ENCODE measurements around the gene RNASE4. TPM values are rescaled to one million over a fixed set of nuclear protein-coding genes. Genes with fewer than 3 reads are reported as not detected.

The RNASE4 gene
- total RNA-seq, 2 donors from 2014 or later, result 41.5 to 94.7 TPM

DNA sequence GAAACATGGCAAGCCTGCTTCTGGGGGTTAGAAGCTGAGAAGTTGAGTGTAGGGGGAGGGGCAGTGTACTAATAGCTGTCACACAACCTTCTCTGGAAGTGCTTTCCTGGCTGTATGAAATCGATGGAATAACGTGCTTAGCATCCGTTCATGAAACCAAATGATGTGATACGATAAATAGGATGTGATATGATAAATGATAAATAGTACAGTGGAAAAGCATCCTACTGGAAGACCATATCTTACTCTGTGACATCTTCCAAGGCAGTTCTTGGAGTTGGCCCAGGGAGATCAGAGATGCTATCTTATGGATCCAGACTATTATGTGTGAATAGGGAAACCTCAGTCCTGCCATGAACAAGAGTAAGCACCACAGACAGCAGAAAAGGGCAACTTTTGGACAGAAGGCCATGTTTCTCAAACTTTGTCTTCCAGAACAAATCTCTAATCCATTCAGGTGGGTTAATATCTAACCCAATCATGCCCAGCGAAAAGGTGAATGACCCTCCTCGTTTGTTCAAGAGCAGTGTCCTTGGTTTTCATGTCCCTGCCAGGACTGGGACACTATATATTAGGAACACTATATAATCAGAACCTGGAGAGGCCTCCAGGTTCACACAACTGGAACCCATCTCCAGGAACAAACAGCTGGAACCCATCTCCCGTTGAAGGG, 3.9 kb downstream of the RNASE4 start, which contains the start of gene ANG:
ANG (plus strand) TSS at position 598 of the 673 bp plus-strand sequence. CDS start 4,801 bp downstream, outside the sequence.
- peak within 1 kb of the TSS; percentile 100 for H3K27ac ChIP-seq
- H3K4me3 ChIP-seq, result no peak within 1 kb of the TSS
- no peaks in the 10 kb centered on the region for H3K27me3 ChIP-seq
- H3K36me3 ChIP-seq, result no peaks in the 10 kb centered on the region
- H3K9me3 ChIP-seq, result no peaks in the 10 kb centered on the region
- DNase-seq, result no peak
- TF ChIP-seq, protein P1, sequence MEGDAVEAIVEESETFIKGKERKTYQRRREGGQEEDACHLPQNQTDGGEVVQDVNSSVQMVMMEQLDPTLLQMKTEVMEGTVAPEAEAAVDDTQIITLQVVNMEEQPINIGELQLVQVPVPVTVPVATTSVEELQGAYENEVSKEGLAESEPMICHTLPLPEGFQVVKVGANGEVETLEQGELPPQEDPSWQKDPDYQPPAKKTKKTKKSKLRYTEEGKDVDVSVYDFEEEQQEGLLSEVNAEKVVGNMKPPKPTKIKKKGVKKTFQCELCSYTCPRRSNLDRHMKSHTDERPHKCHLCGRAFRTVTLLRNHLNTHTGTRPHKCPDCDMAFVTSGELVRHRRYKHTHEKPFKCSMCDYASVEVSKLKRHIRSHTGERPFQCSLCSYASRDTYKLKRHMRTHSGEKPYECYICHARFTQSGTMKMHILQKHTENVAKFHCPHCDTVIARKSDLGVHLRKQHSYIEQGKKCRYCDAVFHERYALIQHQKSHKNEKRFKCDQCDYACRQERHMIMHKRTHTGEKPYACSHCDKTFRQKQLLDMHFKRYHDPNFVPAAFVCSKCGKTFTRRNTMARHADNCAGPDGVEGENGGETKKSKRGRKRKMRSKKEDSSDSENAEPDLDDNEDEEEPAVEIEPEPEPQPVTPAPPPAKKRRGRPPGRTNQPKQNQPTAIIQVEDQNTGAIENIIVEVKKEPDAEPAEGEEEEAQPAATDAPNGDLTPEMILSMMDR (IDR thresholded peaks at IDR 0.05), result no peak
- intact Hi-C loops (cut with DNase I), result loop anchor here (10.0 kb wide), 2 partner anchors 224 to 274 kb away; partner anchors contain the start of genes PIP4P1, PNP and TEP1
- H3K4me1 ChIP-seq, result peaks cover 4% of the 10 kb centered on the region
- H3K9ac ChIP-seq (ENCODE audit: low read depth in 2 of 2, low read length in 2 of 2), result peak within 1 kb of the TSS in 1 of 2 donors; percentile 75

DNA sequence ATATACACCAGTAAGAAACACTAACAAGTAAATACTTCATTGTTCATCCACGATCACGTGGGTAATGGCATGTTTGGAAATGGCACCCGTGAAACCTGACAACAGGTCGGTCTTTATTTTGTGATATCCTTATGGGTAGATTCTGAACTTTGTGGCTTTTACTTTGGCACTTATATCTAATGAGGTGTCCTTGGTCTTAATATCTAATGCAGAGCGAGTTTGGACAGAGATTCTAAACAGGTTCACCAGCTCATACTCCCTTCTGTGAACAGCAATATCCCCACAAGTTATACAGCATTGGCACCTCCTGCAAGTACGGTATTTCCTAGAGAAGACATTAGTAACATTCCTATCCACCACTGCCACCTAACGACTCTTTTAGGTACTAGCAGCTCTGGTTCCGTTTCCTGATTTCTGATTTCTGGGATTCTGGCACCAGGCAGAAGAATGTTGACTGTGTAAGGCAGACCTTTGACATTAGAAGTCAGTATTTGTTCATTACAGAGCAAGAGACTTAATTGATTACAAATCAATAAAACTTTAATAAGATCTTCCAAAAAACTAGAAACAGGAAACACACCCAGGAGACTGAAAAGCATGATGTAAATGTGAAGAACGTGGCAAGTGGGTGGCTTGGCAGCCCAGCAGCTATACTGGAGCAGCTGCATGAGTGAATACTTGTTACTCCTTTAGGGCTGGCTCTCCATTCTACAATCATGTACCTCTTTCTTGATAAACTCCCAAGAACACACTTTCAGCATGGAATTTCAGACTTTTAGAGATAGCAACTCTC, 6.7 kb downstream of the RNASE4 start:
- H3K4me1 ChIP-seq, result peaks cover 4% of the 10 kb centered on the region
- peak; percentile 75 for DNase-seq

DNA sequence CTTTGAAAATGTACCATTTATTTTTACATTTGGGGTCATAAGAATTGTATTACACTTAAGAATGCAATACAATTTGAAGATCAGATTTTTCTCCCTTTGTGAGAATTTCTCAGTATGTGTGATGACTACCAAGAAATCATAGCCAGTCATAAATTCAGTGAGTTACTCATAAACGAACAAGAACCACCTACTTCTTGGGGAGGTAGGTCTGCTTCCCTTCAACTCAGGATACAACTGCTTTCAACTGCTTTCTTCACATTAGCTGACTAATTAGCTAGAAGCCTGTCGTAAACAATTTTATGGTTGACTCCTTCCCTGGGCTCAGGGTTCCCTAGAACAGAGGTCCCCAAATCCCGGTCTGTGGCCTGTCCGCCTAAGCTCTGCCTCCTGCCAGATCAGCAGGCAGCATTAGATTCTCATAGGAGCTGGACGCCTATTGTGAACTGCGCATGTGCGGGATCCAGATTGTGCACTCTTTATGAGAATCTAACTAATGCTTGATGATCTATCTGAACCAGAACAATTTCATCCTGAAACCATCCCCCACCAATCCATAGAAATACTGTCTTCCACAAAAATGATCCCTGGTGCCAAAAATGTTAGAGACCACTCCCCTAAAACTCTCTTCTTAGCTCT, 7.9 kb downstream of the RNASE4 start:
- DNase-seq, result no peak
- Histone ChIP-seq H3K4me1 (peaks cover 4% of the 10 kb centered on the region), H3K36me3 (no peaks in the 10 kb centered on the region), H3K27me3 (no peaks in the 10 kb centered on the region), H3K9ac (ENCODE audit: low read depth in 2 of 2, low read length in 2 of 2) (no peak overlapping the region), H3K27ac (no peak overlapping the region), H3K9me3 (no peaks in the 10 kb centered on the region), H3K4me3 (no peak overlapping the region)
- TF ChIP-seq, protein P1 (IDR thresholded peaks at IDR 0.05), result no peak
- intact Hi-C loops (cut with DNase I), result loop anchor here (5.0 to 10.0 kb wide), 4 partner anchors 35 to 365 kb away; no protein-coding TSS in a partner anchor

More for the DNA sequence above, 6.7 kb downstream of the RNASE4 start:
- no peaks in the 10 kb centered on the region for H3K27me3 ChIP-seq
- no peaks in the 10 kb centered on the region for H3K9me3 ChIP-seq
- no peak overlapping the region for H3K27ac ChIP-seq
- H3K36me3 ChIP-seq, result no peaks in the 10 kb centered on the region
- no peak overlapping the region for H3K4me3 ChIP-seq
- H3K9ac ChIP-seq (ENCODE audit: low read depth in 2 of 2, low read length in 2 of 2), result peak overlapping the region in 1 of 2 donors; percentile 36
- TF ChIP-seq, protein P1 (IDR thresholded peaks at IDR 0.05), result peak; percentile 88
- intact Hi-C loops (cut with DNase I), result loop anchor here (5.0 to 10.0 kb wide), 4 partner anchors 34 to 364 kb away; no protein-coding TSS in a partner anchor

DNA sequence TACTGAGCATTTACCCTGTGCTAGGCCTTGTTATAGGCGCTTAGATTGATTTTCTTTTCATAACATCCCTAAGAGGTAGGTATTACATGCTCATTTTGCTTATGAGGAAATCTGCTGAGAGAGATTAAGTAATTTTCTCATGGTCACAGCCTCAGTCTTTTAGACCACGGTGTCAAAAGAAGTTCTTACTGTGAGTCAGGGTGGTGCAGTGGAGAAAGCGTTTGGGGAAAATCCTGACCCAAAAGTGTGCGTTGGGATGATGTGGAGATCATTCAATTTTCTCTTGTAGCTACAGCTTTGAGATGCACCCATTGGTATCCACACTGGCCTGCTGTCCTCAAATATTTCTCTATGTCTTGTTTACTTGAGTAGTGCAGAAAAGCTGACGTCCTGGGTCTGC, 12.4 kb downstream of the RNASE4 start:
- intact Hi-C loops (cut with DNase I), result loop anchor here (5.0 to 10.0 kb wide), 3 partner anchors 161 to 278 kb away; no protein-coding TSS in a partner anchor
- no peaks in the 10 kb centered on the region for H3K4me1 ChIP-seq
- H3K9me3 ChIP-seq, result no peaks in the 10 kb centered on the region
- TF ChIP-seq, protein P1 (IDR thresholded peaks at IDR 0.05), result no peak
- no peaks in the 10 kb centered on the region for H3K27me3 ChIP-seq
- no peak for DNase-seq
- H3K36me3 ChIP-seq, result no peaks in the 10 kb centered on the region
- H3K9ac ChIP-seq (ENCODE audit: low read depth in 2 of 2, low read length in 2 of 2), result no peak overlapping the region
- no peak overlapping the region for H3K4me3 ChIP-seq
- H3K27ac ChIP-seq, result no peak overlapping the region
